WI38 (cell line): ENCODE results near the gene PHLDA1.
"Not testable (repeated sequence)": the region's sequence is repeated elsewhere in the genome, so short reads cannot be mapped to it uniquely, and the experiment has no call there.

ENCODE experiments used
- H3K4me3 ChIP-seq: 2 replicates; pipeline ENCODE4 v1.5.1; 2011; ENCODE audit warnings: low read depth, mild to moderate bottlenecking, control low read depth, low read length
- CTCF ChIP-seq: IDR thresholded peaks from 2 replicates; pipeline ENCODE4 v1.5.1; 2012; ENCODE audit warnings: low read depth, mild to moderate bottlenecking, control low read depth, low read length

PHLDA1 gene

GRCh38 chr12:75994069-75994740 is 37.4 kb downstream of the PHLDA1 start:
- H3K4me3 ChIP-seq: no peak overlapping the region
- no peak for TF ChIP-seq CTCF

- TF ChIP-seq CTCF: no peak
- no peak overlapping the region for H3K4me3 ChIP-seq
Measured at GRCh38 chr12:75991753-75992152, 39.8 kb downstream of the PHLDA1 start.

GRCh38 chr12:75990189-75990912 is 41.2 kb downstream of the PHLDA1 start:
- H3K4me3 ChIP-seq: no peak overlapping the region
- no peak for TF ChIP-seq CTCF

GRCh38 chr12:75987709-75988108 is 43.9 kb downstream of the PHLDA1 start:
- H3K4me3 ChIP-seq: not testable (repeated sequence)

GRCh38 chr12:75986001-75986746 is 45.4 kb downstream of the PHLDA1 start:
- H3K4me3 ChIP-seq: no peak overlapping the region
- TF ChIP-seq CTCF: no peak

GRCh38 chr12:75985566-75985965 is 46.0 kb downstream of the PHLDA1 start:
- no peak for TF ChIP-seq CTCF
- H3K4me3 ChIP-seq: no peak overlapping the region

- H3K4me3 ChIP-seq: no peak overlapping the region
Measured at GRCh38 chr12:75984577-75985182, 46.9 kb downstream of the PHLDA1 start.

GRCh38 chr12:75983851-75984250 is 47.7 kb downstream of the PHLDA1 start:
- not testable (repeated sequence) for H3K4me3 ChIP-seq

More at GRCh38 chr12:75984577-75985182, 46.9 kb downstream of the PHLDA1 start:
- no peak for TF ChIP-seq CTCF
